OCI-LY7 (cell line): ENCODE results near the gene GNG7. TPM values are rescaled to one million over a fixed set of nuclear protein-coding genes. Genes with fewer than 3 reads are reported as not detected.
A peak's percentile ranks its signal among the peaks of the same experiment; 100 is the strongest.
"Not testable (repeated sequence)": the region's sequence is repeated elsewhere in the genome, so short reads cannot be mapped to it uniquely, and the experiment has no call there.

Experiments used
- BruUV-seq: library from RNA; stranded (reverse); fragments of 400-500 nt; replicated peaks from 2 replicates; lab custom pipeline; 2021; lab: Mats Ljungman, UMichigan
- CTCF ChIA-PET: fragments of 300-600 bp; sonication (Branson Sonifier 250); formaldehyde crosslinking; loops from one replicate; lab custom pipeline; 2022; ENCODE audit warnings: antibody characterized with exemption; ENCODE audit not compliant: unreplicated experiment; lab: Charles Lee
- POLR2A ChIA-PET: fragments of 300-600 bp; sonication (Branson Sonifier 250); formaldehyde crosslinking; loops from one replicate; lab custom pipeline; 2022; ENCODE audit warnings: antibody characterized with exemption; lab: Charles Lee
- DNase-seq: peaks from one replicate; pipeline ENCODE4 v3.0.0-alpha.2; 2015; ENCODE audit warnings: low spot score
- H2AFZ ChIP-seq: fragments of 200-600 bp; sonication (generic), shearing (Covaris generic); 2 replicates; pipeline ENCODE4 v1.6.1; 2014; ENCODE audit warnings: mild to moderate bottlenecking, antibody characterized with exemption, low read length, moderate library complexity
- H3K27ac ChIP-seq: fragments of 200-600 bp; sonication (generic); 2 replicates; pipeline ENCODE4 v1.5.1; 2014; ENCODE audit warnings: mixed run types, low read depth, mild to moderate bottlenecking, moderate library complexity, low read length, inconsistent platforms; ENCODE audit not compliant: poor library complexity, severe bottlenecking
- H3K36me3 ChIP-seq: fragments of 200-600 bp; sonication (generic); 2 replicates; pipeline ENCODE4 v1.6.1; 2014; ENCODE audit warnings: mild to moderate bottlenecking, antibody characterized with exemption, low read length, moderate library complexity, mixed read lengths; ENCODE audit not compliant: insufficient read depth
- H3K4me1 ChIP-seq: fragments of 200-600 bp; sonication (generic); 2 replicates; pipeline ENCODE4 v1.5.1; 2014; ENCODE audit warnings: mild to moderate bottlenecking, low read length; ENCODE audit not compliant: insufficient read depth, poor library complexity, severe bottlenecking
- H3K4me2 ChIP-seq: fragments of 200-600 bp; sonication (generic); 2 replicates; pipeline ENCODE4 v1.6.1; 2014; ENCODE audit warnings: mild to moderate bottlenecking, low read length
- H3K4me3 ChIP-seq: fragments of 200-600 bp; sonication (generic); 2 replicates; pipeline ENCODE4 v1.5.1; 2014; ENCODE audit warnings: mild to moderate bottlenecking, low read depth, low read length; ENCODE audit not compliant: poor library complexity, severe bottlenecking
- H3K79me2 ChIP-seq: fragments of 200-600 bp; sonication (generic); 2 replicates; pipeline ENCODE4 v1.6.1; 2016; ENCODE audit warnings: low read depth, mild to moderate bottlenecking, low read length, moderate library complexity, mixed read lengths; ENCODE audit not compliant: insufficient read depth
- H3K9me2 ChIP-seq: fragments of 200-600 bp; sonication (generic); 2 replicates; pipeline ENCODE4 v1.6.1; 2016; ENCODE audit warnings: mild to moderate bottlenecking, low read length, mixed read lengths; ENCODE audit not compliant: insufficient read depth
- H3K9me3 ChIP-seq: fragments of 200-600 bp; sonication (generic); 2 replicates; pipeline ENCODE4 v1.6.1; 2014; ENCODE audit warnings: mild to moderate bottlenecking, mixed run types, low read length, mixed read lengths
- H4K20me1 ChIP-seq: fragments of 200-600 bp; sonication (generic); 2 replicates; pipeline ENCODE4 v1.6.1; 2014; ENCODE audit warnings: mild to moderate bottlenecking, antibody characterized with exemption, low read length, moderate library complexity, mixed read lengths; ENCODE audit not compliant: insufficient read depth
- EZH2phosphoT487 ChIP-seq: fragments of 200-600 bp; sonication (generic); IDR thresholded peaks from 2 replicates; pipeline ENCODE4 v1.6.1; 2018; ENCODE audit warnings: low read depth, borderline replicate concordance, mild to moderate bottlenecking, mixed run types, antibody characterized with exemption, low read length, moderate library complexity, mixed read lengths
- intact Hi-C: fragments of 100-400 bp; cut with micrococcal nuclease; formaldehyde crosslinking; loops from one replicate; pipeline ENCODE4 v1.10.0; 2022; ENCODE audit not compliant: unreplicated experiment
- total RNA-seq, 2 experiments: library from RNA; depleted of rRNA in 1 of 2; stranded (reverse); fragments of >200 nt in 1 of 2; shearing (Covaris generic) in 1 of 2; gene quantifications; 2 replicates each; pipeline ENCODE4 v1.2.3, GENCODE V29; 2014 to 2022
- TF ChIP-seq, protein P1 (sequence below): fragments of 200-600 bp; sonication (generic); conservative IDR thresholded peaks from 2 replicates; pipeline ENCODE4 v1.5.1; 2014; ENCODE audit warnings: mild to moderate bottlenecking, antibody characterized with exemption, low read length, moderate library complexity, mixed read lengths

Gene GNG7
- total RNA-seq, 2 experiments from 2014 or later = 13.9 to 15.3 TPM

- Histone ChIP-seq H3K36me3 (no peaks in the 10 kb centered on the region), H3K79me2 (no peaks in the 10 kb centered on the region), H3K27ac (no peak overlapping the region), H3K4me2 (no peak overlapping the region), H3K9me2 (no peaks in the 10 kb centered on the region), H3K4me1 (peaks cover 11% of the 10 kb centered on the region), H3K9me3 (no peaks in the 10 kb centered on the region), H2AFZ (no peak overlapping the region), H3K4me3 (no peak overlapping the region), H4K20me1 (no peaks in the 10 kb centered on the region)
- intact Hi-C loops = no loop called here
- no peak for TF ChIP-seq EZH2phosphoT487
- TF ChIP-seq, protein P1, sequence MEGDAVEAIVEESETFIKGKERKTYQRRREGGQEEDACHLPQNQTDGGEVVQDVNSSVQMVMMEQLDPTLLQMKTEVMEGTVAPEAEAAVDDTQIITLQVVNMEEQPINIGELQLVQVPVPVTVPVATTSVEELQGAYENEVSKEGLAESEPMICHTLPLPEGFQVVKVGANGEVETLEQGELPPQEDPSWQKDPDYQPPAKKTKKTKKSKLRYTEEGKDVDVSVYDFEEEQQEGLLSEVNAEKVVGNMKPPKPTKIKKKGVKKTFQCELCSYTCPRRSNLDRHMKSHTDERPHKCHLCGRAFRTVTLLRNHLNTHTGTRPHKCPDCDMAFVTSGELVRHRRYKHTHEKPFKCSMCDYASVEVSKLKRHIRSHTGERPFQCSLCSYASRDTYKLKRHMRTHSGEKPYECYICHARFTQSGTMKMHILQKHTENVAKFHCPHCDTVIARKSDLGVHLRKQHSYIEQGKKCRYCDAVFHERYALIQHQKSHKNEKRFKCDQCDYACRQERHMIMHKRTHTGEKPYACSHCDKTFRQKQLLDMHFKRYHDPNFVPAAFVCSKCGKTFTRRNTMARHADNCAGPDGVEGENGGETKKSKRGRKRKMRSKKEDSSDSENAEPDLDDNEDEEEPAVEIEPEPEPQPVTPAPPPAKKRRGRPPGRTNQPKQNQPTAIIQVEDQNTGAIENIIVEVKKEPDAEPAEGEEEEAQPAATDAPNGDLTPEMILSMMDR = no peak
- BruUV-seq = no TSS peak
- CTCF ChIA-PET = no interaction called here
- DNase-seq = no peak
- POLR2A ChIA-PET = no interaction called here
Observed at GRCh38 chr19:2509096-2509495, 193.4 kb downstream of the GNG7 start.

DNA sequence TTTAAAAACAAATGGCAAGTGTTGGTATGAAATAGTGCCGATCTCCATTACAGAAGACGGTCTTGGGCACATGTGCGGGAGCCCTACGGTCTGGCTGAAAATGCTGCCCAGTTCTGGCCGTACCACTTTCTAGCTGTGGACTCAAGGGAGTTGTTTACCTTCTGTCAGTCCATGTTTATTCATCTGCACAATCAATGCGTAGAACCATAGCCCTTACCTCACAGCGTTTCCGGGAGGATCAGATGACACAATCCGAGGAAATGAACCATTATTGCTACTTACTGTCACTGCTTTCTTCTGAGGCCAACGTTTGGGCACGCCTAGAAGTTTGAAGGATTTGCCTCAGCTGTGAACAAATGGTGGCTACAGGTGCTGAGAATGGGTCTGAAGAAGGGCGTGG, 195.4 kb downstream of the GNG7 start:
- DNase-seq = peak; percentile 29

GRCh38 chr19:2506656-2507055, 195.8 kb downstream of the GNG7 start:
- intact Hi-C loops, H3K27ac ChIP-seq, BruUV-seq, H3K79me2 ChIP-seq, H3K4me2 ChIP-seq, DNase-seq, CTCF ChIA-PET, H3K9me2 ChIP-seq, H3K36me3 ChIP-seq, H3K9me3 ChIP-seq, H4K20me1 ChIP-seq, H2AFZ ChIP-seq, H3K4me3 ChIP-seq: not testable (repeated sequence)
- POLR2A ChIA-PET = interaction anchor here (0.6 kb wide), 1 partner anchor 319 kb away, joined by 3 read pairs; no protein-coding TSS in a partner anchor
- peaks cover 11% of the 10 kb centered on the region for H3K4me1 ChIP-seq

More for the DNA sequence above, 195.4 kb downstream of the GNG7 start:
- Histone ChIP-seq H3K36me3 (no peaks in the 10 kb centered on the region), H3K79me2 (no peaks in the 10 kb centered on the region), H3K9me3 (no peaks in the 10 kb centered on the region), H3K4me2 (peak overlapping the region; percentile 1; the same call in 1 of the 2 replicates), H2AFZ (no peak overlapping the region), H3K27ac (no peak overlapping the region), H3K4me3 (no peak overlapping the region), H4K20me1 (no peaks in the 10 kb centered on the region), H3K9me2 (no peaks in the 10 kb centered on the region), H3K4me1 (peaks cover 11% of the 10 kb centered on the region)
- no peak for TF ChIP-seq EZH2phosphoT487
- TF ChIP-seq, protein P1 = no peak
- ChIA-PET CTCF (no interaction called here), POLR2A (interaction anchor here (0.6 kb wide), 1 partner anchor 319 kb away, joined by 3 read pairs; no protein-coding TSS in a partner anchor)
- intact Hi-C loops = no loop called here
- no TSS peak for BruUV-seq
